Transverse colon (tissue), 4 donors: ENCODE data around the gene ATP12A.

ENCODE experiments used
- CTCF ChIP-seq, 5 experiments: fragments of 200-600 bp in 3 of 5; fragments of 450-650 bp in 2 of 5; sonication (generic) in 3 of 5; IDR thresholded peaks; 1 replicate in 2 of 5; 2 replicates in 3 of 5; pipeline ENCODE4 v1.5.1; 2016 to 2017; ENCODE audit warnings: antibody characterized with exemption in 5 of 5, inconsistent platforms in 3 of 5, mild to moderate bottlenecking in 2 of 5, moderate library complexity in 1 of 5
- EP300 ChIP-seq: sonication (generic); formaldehyde crosslinking; IDR thresholded peaks from one replicate; pipeline ENCODE4 v1.6.1; 2017; ENCODE audit warnings: antibody characterized with exemption, low read depth
- POLR2A ChIP-seq: fragments of 450-650 bp; IDR thresholded peaks from one replicate; pipeline ENCODE4 v1.6.1; 2016; ENCODE audit warnings: antibody characterized with exemption, mild to moderate bottlenecking, moderate library complexity
- POLR2AphosphoS5 ChIP-seq, 3 donors: sonication (generic); formaldehyde crosslinking; IDR thresholded peaks; one replicate each; pipeline ENCODE4 v1.6.1; 2016; ENCODE audit warnings: antibody characterized with exemption in 3 of 3

- TF ChIP-seq CTCF (IDR thresholded peaks at IDR 0.05) (no peak), POLR2A (no peak), EP300 (no peak), POLR2AphosphoS5 (IDR thresholded peaks at IDR 0.05) (no peak)
These were observed 3.1 kb downstream of the ATP12A start for GRCh38 chr13:24683351-24683750.
